Mesendoderm (in vitro differentiated cells): Measurements from ENCODE around the gene ZNF439.
A peak's percentile ranks its signal among the peaks of the same experiment; 100 is the strongest.
"Not testable (repeated sequence)": the region's sequence is repeated elsewhere in the genome, so short reads cannot be mapped to it uniquely, and the experiment has no call there.

Source experiments
- DNase-seq: peaks from one replicate; pipeline ENCODE4 v3.0.0; 2013
- H2AK5ac ChIP-seq: 2 replicates; pipeline ENCODE4 v1.6.1; 2013; ENCODE audit warnings: low read length, inconsistent platforms
- H2BK120ac ChIP-seq: 2 replicates; pipeline ENCODE4 v1.6.1; 2013; ENCODE audit warnings: low read depth, mild to moderate bottlenecking, low read length, moderate library complexity, mixed read lengths
- H2BK15ac ChIP-seq: replicated peaks from 2 replicates; pipeline ENCODE4 v1.6.1; 2013; ENCODE audit warnings: low read depth, mild to moderate bottlenecking, moderate library complexity
- H2BK5ac ChIP-seq: 2 replicates; pipeline ENCODE4 v1.6.1; 2013; ENCODE audit warnings: low read length, inconsistent platforms
- H3K18ac ChIP-seq: 2 replicates; pipeline ENCODE4 v1.6.1; 2013; ENCODE audit warnings: mild to moderate bottlenecking, low read length, mixed read lengths
- H3K23ac ChIP-seq: one replicate; pipeline ENCODE4 v1.6.1; 2013; ENCODE audit warnings: low read length
- H3K27ac ChIP-seq: 2 replicates; pipeline ENCODE4 v1.5.1; 2013; ENCODE audit warnings: low read depth, mild to moderate bottlenecking, inconsistent platforms, low read length, moderate library complexity
- H3K27me3 ChIP-seq: 2 replicates; pipeline ENCODE4 v1.6.1; 2013; ENCODE audit warnings: low read length, control low read depth, mild to moderate bottlenecking, inconsistent platforms; ENCODE audit not compliant: insufficient read depth, poor library complexity
- H3K36me3 ChIP-seq: 2 replicates; pipeline ENCODE4 v1.6.1; 2013; ENCODE audit warnings: low read length, inconsistent platforms; ENCODE audit not compliant: control insufficient read depth, insufficient read depth
- H3K4ac ChIP-seq: one replicate; pipeline ENCODE4 v1.6.1; 2013; ENCODE audit warnings: low read depth, mild to moderate bottlenecking, low read length, moderate library complexity
- H3K4me1 ChIP-seq: 2 replicates; pipeline ENCODE4 v1.6.1; 2013; ENCODE audit warnings: low read depth, low read length, inconsistent platforms; ENCODE audit not compliant: control insufficient read depth
- H3K4me2 ChIP-seq: 2 replicates; pipeline ENCODE4 v1.6.1; 2013; ENCODE audit warnings: low read length
- H3K4me3 ChIP-seq: 2 replicates; pipeline ENCODE4 v1.5.1; 2013; ENCODE audit warnings: mild to moderate bottlenecking, low read length
- H3K56ac ChIP-seq: one replicate; pipeline ENCODE4 v1.6.1; 2013; ENCODE audit warnings: low read length
- H3K79me1 ChIP-seq: 2 replicates; pipeline ENCODE4 v1.6.1; 2013; ENCODE audit warnings: low read length, inconsistent platforms
- H3K79me2 ChIP-seq: 2 replicates; pipeline ENCODE4 v1.6.1; 2013; ENCODE audit warnings: mild to moderate bottlenecking, low read length; ENCODE audit not compliant: control insufficient read depth, insufficient read depth
- H3K9ac ChIP-seq: 2 replicates; pipeline ENCODE4 v1.6.1; 2013; ENCODE audit warnings: low read length, inconsistent platforms
- H4K5ac ChIP-seq: one replicate; pipeline ENCODE4 v1.6.1; 2013; ENCODE audit warnings: low read length
- H4K8ac ChIP-seq: one replicate; pipeline ENCODE4 v1.6.1; 2013; ENCODE audit warnings: low read depth, mild to moderate bottlenecking, control low read depth, low read length, moderate library complexity
- WGBS: extraction: QIAGEN DNeasy Blood & Tissue Kit; methylation state at CpG from one replicate; pipeline ENCODE4 v1.1.7; 2013; ENCODE audit warnings: low lambda C conversion rate, missing lambda C conversion rate; ENCODE audit not compliant: insufficient coverage; ENCODE audit errors: extremely low coverage; 5-methylcytosine and 5-hydroxymethylcytosine counted together

The ZNF439 gene

GRCh38 chr19:11856596-11857250, 8.2 kb downstream of the ZNF439 start:
- no peak overlapping the region for H3K4me2 ChIP-seq
- no peak overlapping the region for H3K18ac ChIP-seq
- no peak overlapping the region for H4K5ac ChIP-seq
- no peak overlapping the region for H2BK5ac ChIP-seq
- no peak overlapping the region for H4K8ac ChIP-seq
- H3K27ac ChIP-seq: no peak overlapping the region
- H2BK15ac ChIP-seq: no peak overlapping the region
- no CpG with 5 or more reads among the region's 12 CpGs for WGBS
- no peak overlapping the region for H3K4ac ChIP-seq
- H2BK120ac ChIP-seq: no peak overlapping the region
- H3K23ac ChIP-seq: no peak overlapping the region
- H3K56ac ChIP-seq: no peak overlapping the region
- H3K36me3 ChIP-seq: no peaks in the 10 kb centered on the region
- no peak overlapping the region for H3K9ac ChIP-seq
- H3K4me1 ChIP-seq: no peaks in the 10 kb centered on the region
- no peak overlapping the region for H3K4me3 ChIP-seq
- H3K27me3 ChIP-seq: no peaks in the 10 kb centered on the region
- no peaks in the 10 kb centered on the region for H3K79me1 ChIP-seq
- H3K79me2 ChIP-seq: no peaks in the 10 kb centered on the region
- no peak for DNase-seq
- no peak overlapping the region for H2AK5ac ChIP-seq

- WGBS: no CpG with 5 or more reads among the region's 7 CpGs
- Histone ChIP-seq H3K18ac (no peak overlapping the region), H3K9ac (no peak overlapping the region), H2BK5ac (no peak overlapping the region), H3K56ac (no peak overlapping the region), H3K4me3 (no peak overlapping the region), H2BK120ac (no peak overlapping the region), H3K79me1 (no peaks in the 10 kb centered on the region), H2BK15ac (no peak overlapping the region), H4K8ac (no peak overlapping the region), H4K5ac (no peak overlapping the region), H3K4me1 (no peaks in the 10 kb centered on the region), H3K4ac (no peak overlapping the region), H2AK5ac (no peak overlapping the region), H3K27me3 (no peaks in the 10 kb centered on the region), H3K79me2 (no peaks in the 10 kb centered on the region), H3K23ac (no peak overlapping the region), H3K4me2 (no peak overlapping the region), H3K27ac (no peak overlapping the region), H3K36me3 (no peaks in the 10 kb centered on the region)
- DNase-seq: no peak
Observed at GRCh38 chr19:11860721-11861120, 12.2 kb downstream of the ZNF439 start.

GRCh38 chr19:11861301-11861700, 12.8 kb downstream of the ZNF439 start:
- Histone ChIP-seq H2BK15ac (no peak overlapping the region), H3K4me3 (no peak overlapping the region), H2BK120ac (no peak overlapping the region), H3K23ac (no peak overlapping the region), H4K5ac (no peak overlapping the region), H3K18ac (no peak overlapping the region), H3K4ac (no peak overlapping the region), H3K79me1 (no peaks in the 10 kb centered on the region), H3K27ac (no peak overlapping the region), H4K8ac (no peak overlapping the region), H3K27me3 (no peaks in the 10 kb centered on the region), H3K4me1 (no peaks in the 10 kb centered on the region), H2AK5ac (no peak overlapping the region), H3K36me3 (no peaks in the 10 kb centered on the region), H2BK5ac (no peak overlapping the region), H3K79me2 (no peaks in the 10 kb centered on the region), H3K56ac (no peak overlapping the region), H3K4me2 (no peak overlapping the region), H3K9ac (no peak overlapping the region)
- WGBS: no CpG with 5 or more reads among the region's 2 CpGs
- no peak for DNase-seq

DNA sequence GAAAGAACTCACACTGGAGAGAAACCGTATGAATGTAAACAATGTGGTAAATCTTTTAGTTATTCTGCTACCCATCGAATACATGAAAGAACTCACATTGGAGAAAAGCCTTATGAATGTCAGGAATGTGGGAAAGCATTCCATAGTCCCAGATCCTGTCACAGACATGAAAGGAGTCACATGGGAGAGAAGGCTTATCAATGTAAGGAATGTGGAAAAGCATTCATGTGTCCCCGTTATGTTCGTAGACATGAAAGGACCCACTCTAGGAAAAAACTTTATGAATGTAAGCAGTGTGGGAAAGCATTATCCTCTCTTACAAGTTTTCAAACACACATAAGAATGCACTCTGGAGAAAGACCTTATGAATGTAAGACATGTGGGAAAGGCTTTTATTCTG, 19.2 kb downstream of the ZNF439 start:
- H3K27ac ChIP-seq, H3K4me3 ChIP-seq, H2BK15ac ChIP-seq, H3K36me3 ChIP-seq, H4K8ac ChIP-seq, H3K18ac ChIP-seq, H2AK5ac ChIP-seq, H2BK120ac ChIP-seq, H3K56ac ChIP-seq, H3K4me1 ChIP-seq, H3K27me3 ChIP-seq, H3K4me2 ChIP-seq, H3K79me1 ChIP-seq, H3K9ac ChIP-seq, H3K23ac ChIP-seq, H3K4ac ChIP-seq, H2BK5ac ChIP-seq, H3K79me2 ChIP-seq, H4K5ac ChIP-seq: not testable (repeated sequence)
- no CpG with 5 or more reads among the region's 4 CpGs for WGBS
- peak; percentile 19 for DNase-seq

- Histone ChIP-seq H2BK120ac (no peak overlapping the region), H3K4ac (no peak overlapping the region), H2BK15ac (no peak overlapping the region), H3K27me3 (no peaks in the 10 kb centered on the region), H3K4me3 (no peak overlapping the region), H3K27ac (no peak overlapping the region), H3K9ac (no peak overlapping the region), H4K8ac (no peak overlapping the region), H3K23ac (no peak overlapping the region), H3K56ac (no peak overlapping the region), H4K5ac (no peak overlapping the region), H2BK5ac (no peak overlapping the region), H3K79me1 (no peaks in the 10 kb centered on the region), H3K4me1 (no peaks in the 10 kb centered on the region), H3K18ac (no peak overlapping the region), H3K4me2 (no peak overlapping the region), H2AK5ac (no peak overlapping the region), H3K36me3 (no peaks in the 10 kb centered on the region), H3K79me2 (no peaks in the 10 kb centered on the region)
- DNase-seq: no peak
- WGBS: no CpG with 5 or more reads among the region's 8 CpGs
Observed at GRCh38 chr19:11868188-11868587, 19.7 kb downstream of the ZNF439 start.

DNA sequence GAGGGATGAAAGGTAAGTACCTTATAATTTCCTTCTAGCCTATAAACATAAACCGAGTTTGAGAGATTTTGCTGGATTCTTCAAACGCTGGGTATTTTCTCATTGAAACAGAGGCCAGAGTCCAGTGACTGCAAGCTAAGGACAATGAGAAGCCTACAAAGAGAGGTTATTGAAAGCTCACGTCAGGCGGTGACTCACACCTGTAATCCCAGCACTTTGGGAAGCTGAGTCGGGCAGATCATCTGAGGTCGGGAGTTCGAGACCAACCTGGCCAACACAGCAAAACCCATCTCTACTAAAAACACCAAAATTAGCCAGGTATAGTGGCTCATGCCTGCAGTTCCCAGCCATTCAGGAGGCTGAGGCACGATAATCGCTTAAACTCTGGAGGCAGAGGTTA, 24.1 kb downstream of the ZNF439 start:
- Histone ChIP-seq H3K4ac (no peak overlapping the region), H4K5ac (no peak overlapping the region), H3K27ac (no peak overlapping the region), H4K8ac (no peak overlapping the region), H2AK5ac (no peak overlapping the region), H3K23ac (no peak overlapping the region), H3K56ac (no peak overlapping the region), H3K79me2 (no peaks in the 10 kb centered on the region), H3K79me1 (no peaks in the 10 kb centered on the region), H3K18ac (no peak overlapping the region), H3K36me3 (no peaks in the 10 kb centered on the region), H3K9ac (no peak overlapping the region), H2BK120ac (no peak overlapping the region), H3K4me3 (no peak overlapping the region), H2BK15ac (no peak overlapping the region), H3K4me1 (no peaks in the 10 kb centered on the region), H3K27me3 (no peaks in the 10 kb centered on the region), H3K4me2 (no peak overlapping the region), H2BK5ac (no peak overlapping the region)
- WGBS: no CpG with 5 or more reads among the region's 9 CpGs
- DNase-seq: no peak
